Neuronal stem cell (in vitro differentiated cells): ENCODE results near the gene PRELID3B.

ENCODE experiments used
- DNase-seq: peaks from one replicate; pipeline ENCODE4 v3.0.0-alpha.2; 2013; ENCODE audit warnings: low spot score
- H2AFZ ChIP-seq: one replicate; pipeline ENCODE4 v1.6.1; 2013; ENCODE audit warnings: mild to moderate bottlenecking, low read length, inconsistent platforms
- H2AK5ac ChIP-seq: 2 replicates; pipeline ENCODE4 v1.6.1; 2013; ENCODE audit warnings: low read depth, mild to moderate bottlenecking, inconsistent platforms, low read length, moderate library complexity, mixed read lengths
- H2BK120ac ChIP-seq: 2 replicates; pipeline ENCODE4 v1.6.1; 2013; ENCODE audit warnings: low read depth, mild to moderate bottlenecking, inconsistent platforms, low read length, moderate library complexity, mixed read lengths
- H2BK12ac ChIP-seq: one replicate; pipeline ENCODE4 v1.6.1; 2013; ENCODE audit warnings: low read length, inconsistent platforms
- H2BK15ac ChIP-seq: 2 replicates; pipeline ENCODE4 v1.6.1; 2013; ENCODE audit warnings: mild to moderate bottlenecking, low read length, inconsistent platforms, mixed read lengths
- H2BK5ac ChIP-seq: one replicate; pipeline ENCODE4 v1.6.1; 2013; ENCODE audit warnings: inconsistent platforms, mild to moderate bottlenecking, low read length, moderate library complexity
- H3K14ac ChIP-seq: one replicate; pipeline ENCODE4 v1.6.1; 2013; ENCODE audit warnings: low read length, inconsistent platforms
- H3K18ac ChIP-seq: 2 replicates; pipeline ENCODE4 v1.6.1; 2013; ENCODE audit warnings: low read length, inconsistent platforms
- H3K23ac ChIP-seq: 2 replicates; pipeline ENCODE4 v1.6.1; 2013; ENCODE audit warnings: low read depth, mild to moderate bottlenecking, mixed read lengths, low read length, inconsistent platforms; ENCODE audit not compliant: poor library complexity
- H3K27ac ChIP-seq: replicated peaks from 3 replicates; pipeline ENCODE4 v1.5.1; 2013; ENCODE audit warnings: low read length, inconsistent platforms
- H3K27me3 ChIP-seq, 3 experiments: 2 replicates each; pipeline ENCODE4 v1.6.1; 2013; ENCODE audit warnings: low read length in 3 of 3, mild to moderate bottlenecking in 2 of 3, inconsistent platforms in 1 of 3, low read depth in 1 of 3, mixed read lengths in 1 of 3, moderate library complexity in 1 of 3; ENCODE audit not compliant: control insufficient read depth in 3 of 3, insufficient read depth in 3 of 3
- H3K36me3 ChIP-seq, 2 donors: replicated peaks in 1 of 2; 2 replicates each; pipeline ENCODE4 v1.6.1; 2013; ENCODE audit warnings: low read length in 2 of 2; ENCODE audit not compliant: control insufficient read depth in 2 of 2, insufficient read depth in 2 of 2
- H3K4ac ChIP-seq: 2 replicates; pipeline ENCODE4 v1.6.1; 2013; ENCODE audit warnings: inconsistent platforms, mild to moderate bottlenecking, low read length, moderate library complexity
- H3K4me1 ChIP-seq, 2 donors: 1 replicate in 1 of 2; 2 replicates in 1 of 2; pipeline ENCODE4 v1.6.1; 2013; ENCODE audit warnings: low read length in 2 of 2, low read depth in 1 of 2; ENCODE audit not compliant: control insufficient read depth in 2 of 2, insufficient read depth in 1 of 2
- H3K4me2 ChIP-seq: one replicate; pipeline ENCODE4 v1.6.1; 2013; ENCODE audit warnings: mild to moderate bottlenecking, low read length, inconsistent platforms; ENCODE audit not compliant: insufficient read depth, poor library complexity, severe bottlenecking
- H3K4me3 ChIP-seq, 2 donors: 2 replicates each; pipeline ENCODE4 v1.5.1; 2013; ENCODE audit warnings: low read length in 2 of 2, mild to moderate bottlenecking in 2 of 2, inconsistent platforms in 1 of 2, moderate library complexity in 1 of 2
- H3K79me1 ChIP-seq: one replicate; pipeline ENCODE4 v1.6.1; 2013; ENCODE audit warnings: low read depth, mild to moderate bottlenecking, inconsistent platforms, low read length, moderate library complexity
- H3K9ac ChIP-seq: one replicate; pipeline ENCODE4 v1.6.1; 2013; ENCODE audit warnings: mild to moderate bottlenecking, low read depth, low read length, inconsistent platforms; ENCODE audit not compliant: poor library complexity
- H3K9me3 ChIP-seq, 2 donors: replicated peaks in 1 of 2; 2 replicates each; pipeline versions ENCODE3 to v1.6.1; 2013; ENCODE audit warnings: low read length in 2 of 2, mild to moderate bottlenecking in 2 of 2, inconsistent platforms in 1 of 2, low read depth in 1 of 2, mixed read lengths in 1 of 2, moderate library complexity in 1 of 2; ENCODE audit not compliant: control insufficient read depth in 2 of 2, insufficient read depth in 1 of 2
- H4K8ac ChIP-seq: one replicate; pipeline ENCODE4 v1.6.1; 2013; ENCODE audit warnings: low read depth, mild to moderate bottlenecking, inconsistent platforms, low read length, moderate library complexity
- H4K91ac ChIP-seq: one replicate; pipeline ENCODE4 v1.6.1; 2013; ENCODE audit warnings: low read length, low read depth, mild to moderate bottlenecking, inconsistent platforms; ENCODE audit not compliant: poor library complexity
- WGBS, 2 donors: extraction: QIAGEN DNeasy Blood & Tissue Kit; methylation state at CpG; one replicate each; pipeline ENCODE4 v1.1.7; 2013; ENCODE audit warnings: missing lambda C conversion rate in 2 of 2, mixed read lengths in 1 of 2; ENCODE audit not compliant: insufficient read length in 2 of 2, insufficient replicate concordance in 1 of 2; ENCODE audit errors: extremely low coverage in 2 of 2; 5-methylcytosine and 5-hydroxymethylcytosine counted together

The PRELID3B gene

DNA sequence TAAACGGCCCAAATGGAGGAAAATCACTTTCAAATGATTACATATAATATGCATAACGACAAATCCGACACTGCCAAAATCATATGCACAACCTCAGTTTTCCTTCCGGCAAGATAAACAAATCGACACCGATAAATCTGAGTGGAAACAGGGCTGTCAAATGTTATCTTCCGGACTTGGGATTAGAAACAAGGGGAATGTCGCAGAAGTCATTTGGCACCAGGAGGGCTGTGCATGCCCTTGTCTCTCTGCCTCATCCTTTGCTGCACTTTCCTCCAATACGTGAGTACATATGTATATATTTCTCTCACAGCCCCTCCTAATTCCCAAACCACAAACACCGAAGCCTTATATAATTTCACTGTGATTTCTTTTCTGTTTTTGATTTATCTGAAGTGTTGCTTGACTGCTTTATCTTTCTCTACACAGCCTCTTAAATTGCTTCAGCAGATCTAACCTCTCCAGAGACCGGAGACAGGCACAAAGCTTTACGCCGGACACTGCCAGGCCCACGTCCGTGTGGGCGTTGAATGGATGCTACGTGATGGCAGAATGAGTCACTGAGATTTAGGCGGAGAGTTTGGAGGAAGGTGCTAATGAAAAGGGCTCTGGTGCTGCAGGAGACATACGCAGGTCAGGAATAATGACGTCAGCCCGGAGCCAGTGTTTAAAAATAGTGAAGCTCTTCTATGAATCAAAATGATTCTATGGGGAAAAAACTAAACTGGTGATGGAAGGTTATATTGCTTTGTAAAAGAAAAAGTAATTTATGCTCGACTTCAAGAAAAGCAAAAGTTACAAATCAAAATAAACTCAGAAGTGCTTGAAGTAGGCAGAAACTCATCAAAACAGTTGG lies 21.0 kb upstream of the PRELID3B start:
- H3K36me3 ChIP-seq, result no peaks in the 10 kb centered on the region
- H3K79me1 ChIP-seq, result no peaks in the 10 kb centered on the region
- no peak overlapping the region for H3K4me2 ChIP-seq
- no peak overlapping the region for H3K14ac ChIP-seq
- H2BK120ac ChIP-seq, result no peak overlapping the region
- no CpG with 5 or more reads among the region's 22 CpGs for WGBS, 2 donors
- H2BK5ac ChIP-seq, result no peak overlapping the region
- no peak overlapping the region for H2AK5ac ChIP-seq
- H3K4ac ChIP-seq, result no peak overlapping the region
- H2BK12ac ChIP-seq, result no peak overlapping the region
- peak; percentile 24 for DNase-seq
- no peak overlapping the region for H3K4me3 ChIP-seq
- no peak overlapping the region for H3K9ac ChIP-seq
- no peak overlapping the region for H3K18ac ChIP-seq
- H3K9me3 ChIP-seq, result no peaks in the 10 kb centered on the region
- no peak overlapping the region for H3K27ac ChIP-seq
- peaks cover 4 to 8% of the 10 kb centered on the region in 2 donors for H3K4me1 ChIP-seq
- peaks cover 0 to 3% (median 0%) of the 10 kb centered on the region in 3 experiments for H3K27me3 ChIP-seq
- H2BK15ac ChIP-seq, result no peak overlapping the region
- peak overlapping the region; percentile 65 for H2AFZ ChIP-seq
- H4K91ac ChIP-seq, result no peak overlapping the region
- H4K8ac ChIP-seq, result no peak overlapping the region
- no peak overlapping the region for H3K23ac ChIP-seq

DNA sequence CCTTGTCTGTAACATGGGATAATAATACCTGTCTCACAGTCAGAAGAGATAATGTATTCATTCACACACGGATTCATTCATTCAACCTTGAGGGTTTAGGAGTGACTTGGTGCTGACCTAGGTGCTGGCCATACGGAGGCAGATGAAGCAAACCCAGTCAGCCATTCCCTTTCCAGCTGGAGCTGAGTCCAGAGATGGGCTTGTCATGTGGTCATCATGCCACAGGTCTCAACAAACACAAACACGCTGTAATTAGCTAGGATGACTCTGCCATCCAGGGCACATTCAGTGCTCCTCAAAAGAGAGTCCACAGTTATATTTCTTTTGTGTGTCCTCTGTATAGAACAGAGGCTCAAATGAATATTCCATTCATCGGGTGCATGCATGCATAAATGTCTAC lies 19.5 kb upstream of the PRELID3B start:
- Histone ChIP-seq H3K36me3 (no peaks in the 10 kb centered on the region), H3K23ac (no peak overlapping the region), H3K9ac (no peak overlapping the region), H3K9me3 (no peaks in the 10 kb centered on the region), H4K8ac (no peak overlapping the region), H3K27me3 (no peaks in the 10 kb centered on the region), H2BK12ac (no peak overlapping the region), H4K91ac (no peak overlapping the region), H3K4ac (no peak overlapping the region), H2BK15ac (no peak overlapping the region), H2BK5ac (no peak overlapping the region), H3K14ac (no peak overlapping the region), H3K79me1 (no peaks in the 10 kb centered on the region), H3K4me3 (no peak overlapping the region), H2AK5ac (no peak overlapping the region), H2BK120ac (no peak overlapping the region), H2AFZ (no peak overlapping the region), H3K18ac (no peak overlapping the region), H3K27ac (no peak overlapping the region), H3K4me2 (no peak overlapping the region), H3K4me1 (peaks cover 4 to 8% of the 10 kb centered on the region in 2 donors)
- DNase-seq, result no peak
- WGBS, 2 donors, result no CpG with 5 or more reads among the region's 4 CpGs

DNA sequence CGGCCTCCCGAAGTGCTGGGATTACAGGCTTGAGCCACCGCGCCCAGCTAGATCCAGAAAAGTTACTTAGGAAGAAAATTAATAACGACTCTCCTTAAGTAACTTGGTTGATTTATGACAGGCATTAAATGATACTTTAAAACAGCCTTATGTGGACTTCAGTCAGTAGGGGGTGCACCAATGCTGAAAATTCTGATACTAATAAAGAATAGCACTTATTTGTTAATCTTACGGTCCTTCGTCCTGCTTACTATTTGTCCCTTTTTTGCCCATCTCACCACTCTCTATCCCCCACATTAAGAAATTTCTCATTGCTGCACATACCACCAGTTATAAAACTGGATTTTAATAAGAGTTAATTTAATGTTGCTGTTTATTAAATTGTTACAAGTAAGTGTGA lies 12.7 kb upstream of the PRELID3B start:
- Histone ChIP-seq H2BK5ac (no peak overlapping the region), H3K18ac (no peak overlapping the region), H3K4me3 (no peak overlapping the region), H2BK120ac (no peak overlapping the region), H3K4me2 (no peak overlapping the region), H3K9ac (no peak overlapping the region), H2AFZ (no peak overlapping the region), H3K4me1 (no peaks in the 10 kb centered on the region), H4K8ac (no peak overlapping the region), H4K91ac (no peak overlapping the region), H2BK15ac (no peak overlapping the region), H2AK5ac (no peak overlapping the region), H3K27me3 (peaks cover 0 to 15% (median 0%) of the 10 kb centered on the region in 3 experiments), H3K36me3 (no peaks in the 10 kb centered on the region), H3K4ac (no peak overlapping the region), H3K23ac (no peak overlapping the region), H3K27ac (no peak overlapping the region), H3K9me3 (no peaks in the 10 kb centered on the region), H2BK12ac (no peak overlapping the region), H3K14ac (no peak overlapping the region), H3K79me1 (no peaks in the 10 kb centered on the region)
- WGBS, 2 donors, result no CpG with 5 or more reads among the region's 7 CpGs
- no peak for DNase-seq

DNA sequence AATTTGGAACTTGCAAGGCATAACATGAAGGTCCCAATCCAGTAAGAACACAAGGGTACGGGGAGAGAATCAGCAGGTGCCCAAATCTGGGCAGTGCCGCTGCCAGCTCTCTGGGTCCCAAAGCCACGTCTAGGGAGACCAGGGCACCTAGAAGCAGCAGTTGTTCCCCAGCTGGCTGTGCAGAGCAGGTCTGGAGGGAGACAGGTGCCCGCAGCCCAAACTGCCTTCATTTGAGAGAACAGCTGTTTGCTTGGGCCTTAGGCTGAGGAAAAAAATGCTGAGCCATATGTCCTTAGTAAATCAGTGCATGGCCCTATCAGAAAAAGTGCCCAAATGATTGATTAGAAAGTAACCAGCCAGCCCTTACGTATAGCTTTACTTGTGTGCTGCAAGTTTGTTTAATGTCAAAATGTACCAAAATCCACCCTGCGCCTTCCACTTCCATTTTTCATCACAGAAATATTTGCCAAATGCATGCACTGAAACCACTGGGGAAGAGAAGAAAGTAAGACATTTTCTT lies 9.1 kb upstream of the PRELID3B start:
- no peak overlapping the region for H4K91ac ChIP-seq
- H3K79me1 ChIP-seq, result no peaks in the 10 kb centered on the region
- no peak for DNase-seq
- no peak overlapping the region for H3K27ac ChIP-seq
- H2BK120ac ChIP-seq, result no peak overlapping the region
- H2AK5ac ChIP-seq, result no peak overlapping the region
- H2BK5ac ChIP-seq, result no peak overlapping the region
- H2AFZ ChIP-seq, result no peak overlapping the region
- no peak overlapping the region for H3K4ac ChIP-seq
- H3K9ac ChIP-seq, result no peak overlapping the region
- no peak overlapping the region for H3K14ac ChIP-seq
- no peak overlapping the region for H3K4me2 ChIP-seq
- H2BK15ac ChIP-seq, result no peak overlapping the region
- no peaks in the 10 kb centered on the region for H3K36me3 ChIP-seq
- H3K4me1 ChIP-seq, result no peaks in the 10 kb centered on the region
- H3K23ac ChIP-seq, result no peak overlapping the region
- H3K4me3 ChIP-seq, result no peak overlapping the region
- no CpG with 5 or more reads among the region's 6 CpGs for WGBS, 2 donors
- H3K9me3 ChIP-seq, result no peaks in the 10 kb centered on the region
- H3K27me3 ChIP-seq, result peaks cover 0 to 15% (median 0%) of the 10 kb centered on the region in 3 experiments
- H2BK12ac ChIP-seq, result no peak overlapping the region
- H4K8ac ChIP-seq, result no peak overlapping the region
- H3K18ac ChIP-seq, result no peak overlapping the region
